ENCODE data around the gene TOMM7.
A peak's percentile ranks its signal among the peaks of the same experiment; 100 is the strongest.

- TF ChIP-seq POLR2A (IDR thresholded peaks at IDR 0.05; ENCODE audit: low read depth, low read length) (peak; percentile 44; the same call in 1 of the 2 replicates), TAF1 (IDR thresholded peaks at IDR 0.05; ENCODE audit: low read depth, low read length) (no peak; the same call in 1 of the 2 replicates), POLR2AphosphoS5 (IDR thresholded peaks at IDR 0.05; ENCODE audit: low read depth, low read length) (peak; percentile 71), SPI1 (IDR thresholded peaks at IDR 0.05; ENCODE audit: low read depth, low read length) (no peak), PAX5 (IDR thresholded peaks at IDR 0.05; ENCODE audit: insufficient read depth, low read length, severe bottlenecking) (no peak), POU2F2 (IDR thresholded peaks at IDR 0.05; ENCODE audit: low read depth, low read length) (peak; percentile 44; the same call in 1 of the 2 replicates)
Observed at GRCh38 chr7:22854158-22855048, 31.8 kb upstream of the TOMM7 start.
